ENCODE results near the gene CFLAR.

The CFLAR gene

DNA sequence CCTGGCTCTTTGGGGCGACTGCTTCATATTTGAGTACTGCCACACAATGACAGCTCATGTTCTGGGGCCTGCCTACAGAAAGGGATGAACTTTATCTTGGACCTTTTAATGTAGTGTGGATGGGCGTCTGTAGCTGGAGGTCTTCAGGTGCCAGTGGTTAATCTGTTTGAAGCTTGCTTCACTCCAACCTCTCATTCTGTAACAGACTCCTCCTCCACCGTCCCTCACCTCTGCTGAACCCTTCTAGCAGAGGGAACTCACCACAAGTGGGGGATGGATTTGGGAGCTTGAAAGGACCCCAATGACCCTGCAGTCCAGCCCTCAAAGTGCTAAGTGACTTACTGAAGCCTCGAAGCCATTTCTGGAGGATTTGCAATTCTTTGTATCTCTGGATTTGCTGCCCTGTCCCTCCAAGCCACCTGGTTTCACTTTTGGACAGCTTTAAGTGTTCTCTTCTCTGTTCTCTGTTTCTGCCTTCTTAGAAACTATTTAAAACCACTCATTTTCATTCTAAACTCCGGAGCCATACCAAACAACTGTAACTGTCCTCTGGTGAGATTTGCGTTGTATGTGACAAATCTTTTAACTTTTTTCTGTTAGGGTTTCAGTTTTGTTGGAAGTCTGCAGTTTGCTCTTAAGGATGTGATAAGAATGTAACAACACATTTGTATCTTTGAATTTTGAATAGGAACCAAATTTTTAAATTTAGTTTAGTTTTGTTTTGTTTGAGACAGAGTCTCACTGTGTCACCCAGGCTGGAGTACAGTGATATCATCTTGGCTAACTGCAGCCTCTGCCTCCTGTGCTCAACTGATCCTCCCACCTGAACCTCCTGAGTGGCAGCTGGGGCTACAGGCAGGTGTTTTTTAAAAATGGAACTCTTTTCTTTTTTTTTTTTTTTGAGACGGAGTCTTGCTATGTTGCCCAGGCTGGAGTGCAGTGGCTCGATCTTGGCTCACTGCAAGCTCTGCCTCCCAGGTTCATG, 107.4 kb downstream of the CFLAR start:
- DNase-seq: no peak
